Activated CD4-positive, CD25-positive, alpha-beta regulatory T cell treated with anti-CD3 and anti-CD28 coated beads, Interleukin-2, amount 50 U/mL, for 24 hours (primary cell): Measurements from ENCODE around the gene CHD6.

Experiments used
- ATAC-seq, 2 donors: fragments of 150-1000 bp; cut with Tn5 transposase; one replicate each; pipeline ENCODE4 v1.10.0; 2021; ENCODE audit warnings: mild to moderate bottlenecking in 1 of 2, moderate library complexity in 1 of 2

Gene CHD6

DNA sequence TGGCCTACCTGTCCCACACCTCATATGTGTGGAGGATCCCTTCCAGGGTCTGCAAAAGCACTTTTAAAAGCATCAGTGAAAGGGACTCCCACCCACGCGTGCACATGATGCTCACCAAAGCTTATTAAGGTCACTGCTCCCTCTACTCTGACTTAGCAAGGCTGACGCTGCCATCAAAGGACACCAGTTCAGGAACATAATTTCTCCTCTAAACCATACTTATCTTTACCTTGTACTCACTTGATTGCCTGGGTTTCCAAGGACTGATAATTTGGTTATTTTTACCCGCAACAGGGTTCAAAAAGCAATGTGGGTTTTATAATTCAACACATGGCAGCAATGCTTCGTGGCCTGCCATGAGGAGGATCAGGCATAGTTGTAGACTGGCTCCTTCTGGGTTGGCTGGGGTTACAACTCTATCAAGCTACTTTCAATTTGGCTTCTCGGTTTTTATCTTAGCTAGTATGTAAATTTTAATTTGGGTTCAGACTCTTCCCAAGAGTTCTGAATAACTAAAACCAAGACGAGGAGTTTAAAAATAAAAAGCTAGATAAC is 199.4 kb downstream of the CHD6 start:
- no peak for ATAC-seq

DNA sequence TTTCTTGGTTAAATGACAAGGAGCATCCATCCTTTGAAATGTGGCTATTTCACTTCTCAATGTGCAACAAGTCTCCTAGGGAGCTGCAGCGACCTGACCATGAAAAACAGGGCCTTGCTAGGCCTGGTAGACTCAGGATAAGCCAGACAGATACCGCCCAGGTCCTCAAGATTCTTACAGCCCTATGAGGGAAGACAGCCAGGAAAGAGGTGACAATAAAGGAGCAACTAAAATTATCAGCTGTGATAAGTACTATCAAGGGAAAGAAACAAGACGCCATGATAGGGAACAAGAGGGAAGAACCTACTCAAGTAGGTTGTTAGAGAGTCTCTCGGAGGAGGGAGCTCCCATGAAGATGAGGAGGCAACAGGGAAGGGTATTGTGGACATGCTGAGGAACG is 200.1 kb downstream of the CHD6 start:
- ATAC-seq, result no peak

DNA sequence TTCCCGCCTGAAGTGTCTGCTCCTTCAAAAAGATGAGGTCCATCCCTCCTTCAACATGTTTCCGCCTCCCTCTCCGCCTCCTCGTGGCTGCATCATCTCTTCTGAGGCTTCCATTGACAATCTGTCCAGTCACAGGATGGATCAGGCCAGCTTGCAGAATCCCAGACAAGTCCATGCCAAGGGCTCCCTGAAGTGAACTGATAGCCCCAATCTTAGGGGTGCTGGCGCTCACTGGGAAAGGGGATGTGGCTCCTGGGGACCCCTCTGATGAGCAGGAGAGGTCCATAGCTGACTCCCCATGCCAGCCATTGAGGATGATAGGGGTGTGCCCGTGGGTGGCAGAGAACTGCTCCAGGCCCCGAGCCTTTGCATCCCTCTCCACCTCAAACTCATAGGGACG is 203.0 kb downstream of the CHD6 start:
- no peak for ATAC-seq

DNA sequence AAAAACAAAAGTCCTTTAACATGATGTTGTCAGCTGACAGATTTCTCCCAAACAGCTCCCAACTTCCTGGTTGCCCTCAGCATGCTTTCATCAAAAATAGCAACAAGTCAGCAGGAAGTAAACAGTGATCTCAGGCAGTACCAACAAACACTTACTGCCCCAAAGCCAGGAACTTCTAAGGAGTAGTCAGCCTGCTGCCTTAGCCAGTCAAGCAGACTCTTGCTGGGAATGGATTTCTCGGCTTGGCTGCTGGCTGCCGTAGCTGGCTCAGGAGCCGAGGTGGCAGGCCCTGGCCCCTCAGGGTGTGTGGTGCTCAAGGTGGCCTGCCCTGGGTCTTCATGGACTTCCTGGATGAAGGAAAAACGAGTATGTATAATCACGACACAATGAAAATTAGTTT is 205.0 kb downstream of the CHD6 start:
- ATAC-seq, result no peak

DNA sequence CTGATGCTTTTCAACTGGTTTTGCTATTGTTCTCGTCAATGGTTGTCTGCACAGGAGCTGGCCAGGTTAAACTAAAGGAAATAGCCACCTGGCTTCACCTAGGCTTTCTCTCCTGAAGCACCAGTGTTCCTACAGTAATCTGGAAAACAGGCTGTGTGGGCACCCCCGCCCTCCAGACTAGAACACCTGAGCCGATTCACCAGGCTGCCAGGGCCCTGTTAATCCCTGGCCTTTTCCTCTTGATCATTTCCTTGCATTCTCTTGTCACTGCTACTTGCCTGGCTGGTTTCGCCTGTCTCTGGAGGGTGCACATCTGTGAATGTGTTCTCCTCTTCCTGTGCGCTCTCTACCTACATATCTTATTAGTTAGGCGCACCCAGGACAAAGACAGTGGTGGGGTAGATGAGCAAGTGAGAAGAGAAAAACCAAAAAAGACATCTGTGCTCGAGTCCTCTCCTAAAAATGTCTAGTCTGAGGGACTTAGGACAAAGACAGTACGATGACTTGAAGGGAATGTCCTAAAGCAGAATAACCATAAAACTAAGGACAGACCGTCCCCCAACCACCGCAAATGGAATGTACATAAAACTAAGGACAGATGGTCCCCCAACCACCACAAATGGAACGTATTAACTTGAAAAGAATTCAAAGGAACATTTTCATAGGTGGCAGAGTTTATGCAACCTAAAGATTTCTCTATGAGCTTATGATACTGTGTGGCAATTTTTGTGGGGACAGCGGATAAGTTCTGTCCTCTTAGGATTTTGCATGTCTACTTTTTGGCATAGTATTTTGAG is 205.7 kb downstream of the CHD6 start:
- ATAC-seq, result no peak

DNA sequence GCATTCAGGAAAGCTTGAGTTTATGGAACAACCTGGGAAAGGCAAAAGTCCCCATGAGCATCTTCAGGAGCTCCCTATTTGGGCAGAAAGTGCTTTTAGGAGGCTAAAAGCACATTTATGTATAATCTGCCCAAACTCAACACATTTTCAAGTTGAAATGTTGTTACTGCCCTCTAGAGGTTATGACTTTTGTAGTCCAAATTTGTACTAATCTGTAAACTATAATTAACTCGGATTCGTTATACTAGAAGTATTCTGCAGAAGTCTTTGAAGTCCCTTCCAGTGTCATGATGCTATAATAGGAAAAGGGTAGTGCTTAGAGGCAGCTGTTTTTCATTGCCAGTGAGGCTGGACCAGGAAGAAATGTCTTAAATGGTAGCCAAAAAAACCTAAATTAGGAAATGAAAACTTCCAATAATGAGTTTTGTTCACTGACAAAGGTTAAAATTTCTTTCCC is 206.8 kb downstream of the CHD6 start:
- no peak for ATAC-seq

DNA sequence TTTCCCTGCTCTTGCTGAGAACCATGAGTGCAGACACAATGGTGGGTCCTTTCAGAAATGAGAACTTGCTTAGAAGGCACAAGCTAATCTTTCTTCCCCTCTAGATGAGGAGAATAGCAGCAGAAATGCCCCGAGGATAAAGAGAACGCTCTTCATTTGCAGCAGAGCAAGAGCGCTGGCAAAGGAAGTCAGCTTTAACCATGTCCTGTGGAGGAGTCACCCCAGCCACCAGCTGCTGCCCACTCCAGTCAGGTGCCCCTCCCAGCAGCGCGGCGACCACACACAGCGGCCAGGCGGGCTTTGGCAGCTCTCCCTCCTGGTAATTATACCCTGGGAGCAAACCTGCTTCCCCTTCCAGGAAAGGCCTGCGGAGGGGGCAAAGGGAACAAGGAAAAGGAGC is 209.2 kb downstream of the CHD6 start:
- no peak for ATAC-seq

DNA sequence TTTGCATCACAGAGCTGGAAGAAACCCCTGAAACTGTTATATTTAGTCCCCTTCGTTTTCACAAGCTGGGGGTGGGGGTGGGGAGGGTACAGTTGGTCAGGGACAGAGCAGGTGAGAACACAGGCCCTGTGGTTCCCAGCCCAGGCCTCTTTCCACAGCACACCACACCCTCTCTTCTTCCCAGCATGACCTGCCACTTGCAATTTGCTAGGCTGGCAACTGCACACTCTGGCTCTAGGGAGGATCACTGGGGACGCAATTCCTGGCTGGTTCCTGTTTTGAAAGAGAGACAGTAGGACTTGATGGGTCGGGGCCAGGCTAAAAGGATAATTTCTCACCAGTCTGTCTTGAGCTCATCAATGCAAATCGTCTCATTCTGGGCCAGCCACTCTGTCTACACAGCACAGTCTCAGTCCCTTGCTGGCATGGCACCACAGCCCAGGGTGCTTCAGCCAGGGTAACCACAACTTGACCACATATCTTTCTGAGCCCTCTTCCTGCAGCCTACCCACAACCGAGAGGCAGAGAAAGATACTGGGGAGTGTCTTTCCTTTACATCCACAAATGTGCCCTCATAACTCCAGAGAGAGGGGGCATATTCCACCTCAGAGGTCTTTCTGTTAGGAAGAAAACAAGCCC is 209.9 kb downstream of the CHD6 start:
- no peak for ATAC-seq

DNA sequence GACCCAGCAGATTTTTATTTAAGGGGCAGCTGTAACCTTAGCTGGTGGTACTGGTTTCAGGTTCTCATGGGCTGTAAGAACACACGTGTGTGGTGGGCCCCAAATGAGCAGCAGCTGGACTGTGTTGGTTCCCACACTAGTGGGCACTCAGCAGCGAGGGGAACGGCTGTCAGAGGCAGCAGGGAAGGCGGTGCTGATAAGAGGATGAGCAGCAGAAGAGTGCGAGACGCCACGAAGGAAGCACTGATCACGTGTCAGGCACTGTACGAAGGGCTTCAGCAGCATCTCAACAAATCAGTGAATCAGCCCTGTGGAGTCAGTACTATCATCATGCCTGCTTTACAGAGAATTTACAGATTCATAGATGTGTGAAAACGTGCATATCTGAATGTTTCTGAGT is 210.6 kb downstream of the CHD6 start:
- ATAC-seq, result no peak

DNA sequence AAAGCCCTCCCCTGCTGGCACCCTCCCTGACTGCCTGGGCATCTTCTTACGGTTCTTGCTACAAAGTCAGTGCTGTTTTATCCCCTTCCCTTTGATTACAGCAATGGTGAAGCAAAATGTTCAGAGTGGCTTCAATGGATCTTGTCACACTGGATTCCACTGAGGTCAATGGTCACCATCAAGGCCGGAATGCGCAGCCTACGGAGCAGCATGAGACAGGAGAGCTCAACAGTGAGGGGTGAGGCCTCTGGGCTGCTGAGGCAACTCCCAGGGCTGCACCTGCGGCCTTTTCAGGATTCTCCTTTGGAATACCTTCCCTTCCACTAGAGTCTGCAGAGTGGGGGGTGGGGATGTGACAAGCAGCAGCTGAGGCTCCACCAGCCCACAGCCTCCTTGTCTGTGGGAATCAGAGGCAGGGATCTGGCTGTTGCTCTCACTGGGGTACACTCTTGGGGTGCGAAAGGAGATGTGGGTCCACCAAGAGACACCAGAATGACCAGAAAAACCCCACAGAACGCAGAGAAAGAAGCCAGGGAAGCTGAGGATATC is 211.2 kb downstream of the CHD6 start:
- no peak for ATAC-seq

DNA sequence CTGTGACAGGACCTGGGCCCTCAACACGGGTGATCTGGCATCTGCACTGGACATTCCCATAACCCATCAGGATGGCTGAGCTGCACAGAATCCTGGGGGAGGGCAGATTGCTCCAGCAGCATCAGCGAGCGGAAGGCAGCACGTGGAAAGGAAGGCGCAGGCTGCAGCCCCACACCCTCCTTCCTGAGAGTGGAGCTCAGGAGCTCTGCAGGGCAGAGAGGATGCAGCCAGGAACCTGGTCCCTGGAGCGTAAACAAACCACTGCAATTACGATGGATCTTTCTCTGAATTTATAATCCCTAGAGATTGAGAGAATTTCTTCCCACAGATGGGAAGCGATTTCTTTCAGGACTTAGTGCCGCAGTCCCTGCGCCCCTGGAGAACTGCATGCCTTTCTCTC is 211.8 kb downstream of the CHD6 start:
- ATAC-seq, result no peak

DNA sequence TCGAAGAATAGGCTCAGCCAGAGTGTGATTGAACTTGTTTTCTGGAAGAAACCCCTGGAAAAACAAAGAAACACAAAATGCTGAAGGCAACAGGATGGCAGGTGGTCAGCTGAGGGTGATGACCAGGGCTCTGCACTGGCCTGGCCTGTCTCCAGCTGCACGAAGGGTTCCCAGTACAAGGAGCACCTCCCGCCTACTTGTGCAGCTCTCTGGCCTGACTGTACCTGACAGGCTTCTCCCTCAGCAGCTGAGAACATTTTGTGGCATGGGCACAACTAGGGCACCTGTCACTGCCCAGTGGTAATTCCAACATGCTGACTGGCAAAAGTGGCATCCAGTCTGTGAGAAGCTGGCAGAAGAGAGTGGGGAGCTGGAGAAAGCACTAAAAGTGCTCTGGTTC is 212.7 kb downstream of the CHD6 start:
- no peak for ATAC-seq

DNA sequence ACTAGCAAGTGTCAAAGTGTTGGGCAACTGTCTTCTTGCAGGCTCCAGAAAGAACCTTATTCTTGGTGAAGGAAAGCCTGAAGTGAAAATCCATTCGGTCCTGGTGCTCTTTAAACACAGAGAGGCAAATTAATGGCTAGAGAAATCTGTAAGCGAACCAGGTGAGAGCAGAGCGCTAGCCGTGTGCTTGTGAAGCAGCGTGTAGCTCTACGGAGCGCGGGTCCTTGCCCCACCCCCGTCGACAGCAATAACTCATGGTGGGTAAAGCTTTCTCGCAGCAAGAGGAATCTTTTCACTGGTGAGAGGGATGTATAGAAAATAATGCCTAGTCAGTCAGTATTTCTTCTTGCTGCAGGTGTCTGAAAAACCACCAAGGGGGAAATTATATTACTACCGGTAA is 214.6 kb downstream of the CHD6 start:
- ATAC-seq, result no peak

DNA sequence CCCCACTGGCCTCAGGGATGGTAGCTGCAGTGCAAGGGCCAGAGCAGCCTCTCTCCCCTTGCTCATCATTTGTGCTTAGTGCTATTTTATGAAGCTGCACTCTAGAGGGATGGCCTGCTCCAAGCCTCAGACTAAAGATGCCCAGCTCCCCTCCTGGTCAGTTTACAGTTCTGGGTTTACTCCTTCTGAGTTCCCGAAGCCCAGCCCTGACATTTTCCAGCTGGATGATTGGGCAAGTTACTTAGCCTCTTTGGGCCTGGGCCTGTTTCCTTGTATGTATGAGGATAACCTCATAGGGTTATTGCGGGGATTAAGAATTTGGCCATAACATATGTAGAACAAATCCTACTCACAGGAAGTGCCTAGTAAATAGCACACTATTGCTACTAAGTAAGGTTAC is 219.8 kb downstream of the CHD6 start:
- no peak for ATAC-seq

DNA sequence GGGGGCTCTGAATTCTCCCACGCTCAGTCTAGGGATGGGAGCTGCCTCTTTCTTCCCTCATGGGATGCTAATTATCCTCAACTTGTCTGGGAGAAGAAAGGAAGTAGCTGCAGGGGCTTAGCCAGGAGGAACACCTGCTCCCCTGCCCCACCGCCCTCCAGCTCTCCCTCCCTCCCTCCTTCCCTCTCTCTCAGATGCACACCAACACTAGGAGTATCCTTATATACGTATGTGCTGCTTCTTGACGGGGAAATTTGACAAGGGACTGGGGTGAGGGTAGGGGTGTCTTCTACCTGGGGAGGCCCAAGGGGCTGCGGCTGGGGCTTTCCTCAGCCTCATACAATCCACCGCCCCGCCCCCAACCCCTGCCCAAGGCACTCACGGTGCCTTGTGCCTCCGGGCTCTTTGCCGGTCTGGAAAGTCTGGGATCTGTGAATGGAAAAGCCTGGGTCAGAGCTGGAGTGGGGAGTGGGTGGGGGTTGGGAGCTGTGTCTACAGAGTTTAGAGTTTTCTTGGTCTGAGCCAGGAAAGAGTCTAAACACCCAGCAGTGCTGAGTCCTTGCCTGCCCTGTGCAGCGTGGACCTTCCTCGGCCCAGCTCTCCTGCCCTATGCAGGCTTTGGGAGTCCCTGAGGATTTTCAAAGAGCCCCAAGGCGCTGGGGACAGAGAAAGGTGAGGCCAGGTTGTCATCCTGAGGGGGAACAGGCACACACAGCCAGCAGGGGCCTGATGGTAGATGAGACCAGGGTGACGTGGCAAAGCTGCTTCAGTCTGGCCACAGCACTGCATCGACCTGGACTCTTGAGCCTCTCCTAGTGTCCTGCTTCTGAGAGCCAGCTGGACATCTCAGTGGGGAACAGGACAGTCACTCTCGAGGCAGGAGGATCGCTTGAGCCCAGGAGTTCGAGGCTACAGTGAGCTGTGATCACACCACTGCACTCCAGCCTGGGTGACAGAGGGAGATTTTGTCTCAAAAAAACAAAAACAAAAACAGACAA is 222.2 kb downstream of the CHD6 start:
- ATAC-seq, result no peak

DNA sequence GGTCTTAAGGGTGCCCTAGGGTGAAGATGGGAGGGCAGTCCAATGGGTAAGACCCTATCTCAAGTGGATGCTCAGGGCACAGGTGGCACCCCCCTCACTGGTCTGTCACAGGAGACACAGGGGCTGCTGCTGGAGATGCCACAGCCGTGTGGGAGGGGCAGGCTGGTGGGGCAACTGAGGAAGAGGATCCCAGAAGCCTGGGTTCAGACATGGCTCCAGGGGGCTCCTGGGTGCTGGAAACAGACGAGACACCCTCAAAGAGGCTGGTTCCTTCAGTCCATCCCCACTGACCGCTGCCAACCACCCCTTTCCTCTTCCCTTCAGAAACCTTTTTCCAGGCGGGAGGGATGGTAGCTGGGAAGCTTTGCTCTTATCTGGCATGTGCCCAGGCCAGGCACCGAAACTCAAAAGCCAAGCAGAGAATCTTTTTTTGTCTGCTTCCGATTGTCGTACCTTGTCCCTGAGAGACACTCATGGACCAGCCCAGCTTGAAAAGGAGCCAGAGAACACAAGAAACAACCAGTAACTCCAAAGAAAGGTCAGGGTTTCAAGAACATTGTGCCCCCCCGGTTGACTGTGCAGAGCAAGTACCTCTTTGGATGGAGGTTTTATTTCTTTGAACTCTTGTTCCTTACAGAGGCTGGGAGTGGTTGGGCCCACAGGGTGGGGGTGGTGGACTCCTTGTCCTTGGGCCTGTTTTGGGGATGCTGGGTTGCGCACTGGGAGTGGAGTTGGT is 223.1 kb downstream of the CHD6 start:
- no peak for ATAC-seq

DNA sequence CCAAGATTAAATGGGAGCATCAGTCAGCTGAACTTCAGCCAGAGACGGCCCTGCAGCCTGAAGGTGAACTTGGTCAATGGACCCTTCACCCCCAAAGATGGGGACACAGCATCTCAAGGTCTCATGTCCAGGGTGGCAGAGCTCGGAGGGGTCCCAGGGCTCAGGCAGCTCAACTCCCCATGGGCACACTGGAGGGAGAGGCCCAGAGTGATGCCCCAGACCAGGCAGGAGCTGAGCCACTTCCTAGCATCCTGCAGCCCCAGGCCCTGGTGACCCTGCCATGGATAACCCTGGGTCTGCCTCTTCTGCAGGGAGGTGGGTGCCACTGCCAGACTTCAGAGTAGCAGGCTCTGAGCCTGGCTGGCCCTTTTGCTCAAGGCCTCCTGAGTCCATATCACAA is 224.1 kb downstream of the CHD6 start:
- no peak for ATAC-seq

DNA sequence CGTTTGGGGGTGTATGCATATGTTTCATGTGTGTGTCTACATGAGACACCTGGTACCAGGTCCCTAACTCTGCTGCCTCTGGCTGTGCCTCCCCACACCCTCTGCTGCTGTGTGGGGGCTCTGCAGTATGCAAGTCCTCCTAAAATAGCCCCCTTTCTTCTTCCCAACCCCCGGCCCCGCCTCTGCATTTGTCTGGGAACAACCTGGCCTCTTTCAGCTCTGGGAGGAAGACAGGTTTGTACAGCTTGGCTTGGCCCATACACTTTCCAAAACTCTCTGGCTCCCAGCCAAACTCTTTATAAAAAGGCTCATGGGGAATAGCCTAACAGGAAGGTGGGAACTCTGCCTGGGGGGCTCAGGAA is 224.5 kb downstream of the CHD6 start:
- no peak for ATAC-seq

DNA sequence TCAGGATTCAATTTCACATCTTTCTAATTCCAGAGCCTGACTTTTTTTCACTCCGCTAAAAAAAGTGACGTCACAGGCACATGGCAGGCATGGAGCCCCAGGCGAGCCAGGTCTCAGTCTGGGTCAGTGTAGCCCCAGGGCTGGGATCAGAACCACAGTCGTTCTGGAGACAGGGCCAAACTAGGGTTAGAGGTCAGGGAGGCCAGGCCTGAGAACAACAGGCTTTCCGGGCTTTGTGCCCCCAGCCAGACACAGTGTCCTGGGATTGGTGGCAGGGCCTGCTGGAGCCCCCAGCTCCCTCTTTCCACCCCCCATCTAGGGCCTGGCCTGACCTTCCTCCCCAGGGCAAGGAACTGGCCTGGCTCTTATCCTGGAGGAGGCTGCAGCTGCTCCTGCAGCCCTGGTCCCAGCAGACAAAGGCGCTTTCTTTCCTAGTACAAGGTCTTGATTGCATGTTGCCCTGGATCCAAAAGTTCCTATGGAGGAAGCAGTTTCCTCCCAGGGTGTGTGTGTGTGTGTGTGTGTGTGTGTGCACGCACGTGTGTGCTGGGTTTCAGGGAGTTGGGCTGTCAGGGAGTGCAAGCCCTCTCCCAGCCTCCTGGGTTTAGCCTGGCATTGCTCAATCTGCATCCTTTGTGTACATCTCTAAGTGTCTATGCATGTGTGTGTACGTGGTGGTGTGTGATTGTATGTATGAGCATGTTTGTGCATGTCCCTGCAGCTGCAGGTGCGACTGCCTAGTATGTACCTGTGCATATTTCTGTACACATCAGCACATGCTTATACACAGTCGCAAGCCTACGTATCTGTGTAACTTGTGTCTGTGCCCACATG is 225.1 kb downstream of the CHD6 start:
- no peak for ATAC-seq

DNA sequence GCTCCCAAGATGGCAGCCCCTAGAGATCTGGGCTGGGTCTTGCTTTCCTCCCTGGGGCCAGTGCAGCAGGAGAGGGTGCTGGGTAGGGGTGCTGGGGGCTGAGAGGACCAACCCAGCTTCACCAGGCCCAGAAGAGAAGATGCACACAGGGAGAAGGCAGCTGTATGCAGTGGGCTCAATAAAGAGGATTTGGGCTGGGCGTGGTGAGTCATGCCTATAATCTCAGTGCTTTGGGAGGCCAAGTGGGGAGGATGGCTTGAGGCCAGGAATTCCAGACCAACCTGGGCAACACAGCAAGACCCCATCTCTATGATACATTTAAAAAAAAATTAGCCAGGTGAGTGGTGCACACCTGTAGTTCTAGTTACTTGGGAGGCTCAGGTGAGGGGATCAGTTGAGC is 225.9 kb downstream of the CHD6 start:
- ATAC-seq, result no peak

DNA sequence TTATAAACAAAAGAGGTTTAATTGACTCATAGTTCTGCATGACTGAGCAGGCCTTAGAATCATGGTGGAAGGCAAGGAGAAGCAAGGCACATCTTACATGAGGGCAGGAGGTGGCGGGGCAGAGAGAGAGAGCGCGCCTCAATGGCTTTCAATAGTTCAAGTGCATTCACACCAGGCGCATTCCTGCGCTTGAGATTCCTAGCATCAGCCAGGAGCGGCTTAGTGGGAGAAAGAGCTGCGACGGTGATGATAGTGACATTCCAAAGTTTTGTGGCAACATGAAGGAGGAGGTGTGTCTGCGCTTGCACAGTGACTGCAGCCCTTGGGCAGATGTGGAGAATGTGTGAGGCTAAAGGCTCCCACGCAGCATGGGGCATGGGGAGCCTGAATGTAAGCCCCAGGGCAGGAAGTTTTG is 226.6 kb downstream of the CHD6 start:
- no peak for ATAC-seq
